Neural progenitor cell (in vitro differentiated cells): ENCODE measurements around the gene CBFA2T3.

Experiments used
- CTCF ChIP-seq: fragments of 200-600 bp; sonication (generic); IDR thresholded peaks from 2 replicates; pipeline ENCODE4 v1.5.1; 2017; ENCODE audit warnings: antibody characterized with exemption, mild to moderate bottlenecking
- EZH2 ChIP-seq: fragments of 200-600 bp; sonication (generic); IDR thresholded peaks from 2 replicates; pipeline ENCODE4 v1.6.1; 2017; ENCODE audit warnings: antibody characterized with exemption, mild to moderate bottlenecking, moderate library complexity
- EZH2phosphoT487 ChIP-seq: fragments of 200-600 bp; sonication (generic); IDR thresholded peaks from 2 replicates; pipeline ENCODE4 v1.6.1; 2017; ENCODE audit warnings: antibody characterized with exemption

GRCh38 chr16:88837806-88838205 lies 139.2 kb downstream of the CBFA2T3 start:
- TF ChIP-seq CTCF = no peak
- no peak for TF ChIP-seq EZH2
- TF ChIP-seq EZH2phosphoT487 = no peak
